ENCODE data around the gene C22orf23. TPM values are rescaled to one million over a fixed set of nuclear protein-coding genes. Genes with fewer than 3 reads are reported as not detected.

C22orf23 gene
- total and polyA plus RNA-seq, 2 of the 4 experiments (the other 2 are of a cell fraction) = 0.39 to 0.54 TPM

DNA sequence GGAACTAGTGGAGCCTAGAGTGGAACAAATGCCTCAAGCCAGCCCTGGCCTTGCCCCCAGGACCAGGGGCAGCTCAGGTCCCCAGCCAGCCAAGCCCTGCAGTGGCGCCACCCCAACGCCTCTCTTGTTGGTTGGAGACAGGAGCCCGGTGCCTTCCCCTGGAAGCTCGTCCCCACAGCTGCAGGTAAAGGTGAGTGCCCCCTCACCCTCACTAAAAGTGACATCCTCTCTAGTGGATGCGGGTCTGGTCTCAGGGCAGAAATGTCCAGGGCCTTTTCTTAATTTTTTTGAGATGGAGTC is 25.8 kb downstream of the C22orf23 start:
- ChIA-PET POLR2A (ENCODE audit: unreplicated experiment) (interaction anchor here (0.6 kb wide), 1 partner anchor 22 kb away, joined by 8 read pairs; no protein-coding TSS in a partner anchor), CTCF (no interaction called here)
- Histone ChIP-seq H2AFZ (replicated peaks; ENCODE audit: low read length, poor library complexity) (no peak overlapping the region), H2AK5ac (ENCODE audit: low read depth, low read length) (no peak overlapping the region), H4K5ac (ENCODE audit: low read depth, low read length) (no peak overlapping the region), H3K18ac (ENCODE audit: low read depth, low read length) (no peak overlapping the region), H3K9me1 (ENCODE audit: insufficient read depth, low read length) (no peaks in the 10 kb centered on the region), H2AK9ac (replicated peaks; ENCODE audit: low read depth, low read length, poor library complexity) (no peak overlapping the region), H3K4me1 (ENCODE audit: control insufficient read depth, insufficient read depth, low read length) (peaks cover 3% of the 10 kb centered on the region; the same call in 1 of the 2 replicates), H2BK20ac (ENCODE audit: low read depth, low read length) (no peak overlapping the region), H3K4me2 (ENCODE audit: low read depth, low read length) (no peak overlapping the region), H3K27me3 (ENCODE audit: control insufficient read depth, insufficient read depth, low read length) (no peaks in the 10 kb centered on the region), H3K23ac (ENCODE audit: low read depth, low read length) (no peak overlapping the region), H3K9ac (ENCODE audit: low read depth, low read length) (no peak overlapping the region), H3K27ac (ENCODE audit: insufficient read depth, low read length) (no peak overlapping the region), H4K20me1 (ENCODE audit: insufficient read depth, low read length) (peaks cover 24% of the 10 kb centered on the region), H3K79me1 (ENCODE audit: low read depth in 1 of 2, low read length in 2 of 2) (peaks cover 0 to 36% of the 10 kb centered on the region in 2 experiments; a peak in 3 of 4 replicates), H4K91ac (ENCODE audit: insufficient read depth, low read depth, low read length) (no peak overlapping the region), H2BK15ac (ENCODE audit: low read depth, low read length) (no peak overlapping the region), H3K36me3 (ENCODE audit: control insufficient read depth, insufficient read depth, low read length) (peaks cover 61% of the 10 kb centered on the region), H3K9me3 (ENCODE audit: control insufficient read depth, insufficient read depth, low read length) (no peaks in the 10 kb centered on the region), H4K8ac (ENCODE audit: low read depth in 2 of 2, low read length in 2 of 2) (no peak overlapping the region), H3K14ac (replicated peaks; ENCODE audit: low read depth, low read length) (no peak overlapping the region), H3K4ac (ENCODE audit: low read depth, low read length) (no peak overlapping the region), H3K56ac (ENCODE audit: extremely low read depth, insufficient read depth, low read length) (no peak overlapping the region), H2BK5ac (ENCODE audit: low read depth, low read length, poor library complexity, severe bottlenecking) (no peak overlapping the region), H3K4me3 (ENCODE audit: insufficient read depth, low read depth, low read length) (no peak overlapping the region), H2BK120ac (ENCODE audit: low read depth, low read length) (no peak overlapping the region)
- ATAC-seq (ENCODE audit: low read depth) (no peak), DNase-seq (no peak)
- 100% methylated on average over 2 of the region's 5 CpGs; no CpG with 5 or more reads in 1 of the 2 experiments for WGBS, 2 experiments (ENCODE audit: extremely low coverage in 2 of 2, insufficient read length in 1 of 2)
- TF ChIP-seq FOS (IDR thresholded peaks at IDR 0.05; ENCODE audit: low read depth, low read length) = no peak
- no peak for TF ChIP-seq MAZ (IDR thresholded peaks at IDR 0.05; ENCODE audit: borderline replicate concordance, low read depth, low read length)
- TF ChIP-seq BHLHE40 (IDR thresholded peaks at IDR 0.05; ENCODE audit: low read depth, low read length) = no peak
- TF ChIP-seq, protein P1, sequence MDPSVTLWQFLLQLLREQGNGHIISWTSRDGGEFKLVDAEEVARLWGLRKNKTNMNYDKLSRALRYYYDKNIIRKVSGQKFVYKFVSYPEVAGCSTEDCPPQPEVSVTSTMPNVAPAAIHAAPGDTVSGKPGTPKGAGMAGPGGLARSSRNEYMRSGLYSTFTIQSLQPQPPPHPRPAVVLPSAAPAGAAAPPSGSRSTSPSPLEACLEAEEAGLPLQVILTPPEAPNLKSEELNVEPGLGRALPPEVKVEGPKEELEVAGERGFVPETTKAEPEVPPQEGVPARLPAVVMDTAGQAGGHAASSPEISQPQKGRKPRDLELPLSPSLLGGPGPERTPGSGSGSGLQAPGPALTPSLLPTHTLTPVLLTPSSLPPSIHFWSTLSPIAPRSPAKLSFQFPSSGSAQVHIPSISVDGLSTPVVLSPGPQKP (IDR thresholded peaks at IDR 0.05; ENCODE audit: borderline replicate concordance, low read depth, low read length) = no peak
- TF ChIP-seq, protein P2, sequence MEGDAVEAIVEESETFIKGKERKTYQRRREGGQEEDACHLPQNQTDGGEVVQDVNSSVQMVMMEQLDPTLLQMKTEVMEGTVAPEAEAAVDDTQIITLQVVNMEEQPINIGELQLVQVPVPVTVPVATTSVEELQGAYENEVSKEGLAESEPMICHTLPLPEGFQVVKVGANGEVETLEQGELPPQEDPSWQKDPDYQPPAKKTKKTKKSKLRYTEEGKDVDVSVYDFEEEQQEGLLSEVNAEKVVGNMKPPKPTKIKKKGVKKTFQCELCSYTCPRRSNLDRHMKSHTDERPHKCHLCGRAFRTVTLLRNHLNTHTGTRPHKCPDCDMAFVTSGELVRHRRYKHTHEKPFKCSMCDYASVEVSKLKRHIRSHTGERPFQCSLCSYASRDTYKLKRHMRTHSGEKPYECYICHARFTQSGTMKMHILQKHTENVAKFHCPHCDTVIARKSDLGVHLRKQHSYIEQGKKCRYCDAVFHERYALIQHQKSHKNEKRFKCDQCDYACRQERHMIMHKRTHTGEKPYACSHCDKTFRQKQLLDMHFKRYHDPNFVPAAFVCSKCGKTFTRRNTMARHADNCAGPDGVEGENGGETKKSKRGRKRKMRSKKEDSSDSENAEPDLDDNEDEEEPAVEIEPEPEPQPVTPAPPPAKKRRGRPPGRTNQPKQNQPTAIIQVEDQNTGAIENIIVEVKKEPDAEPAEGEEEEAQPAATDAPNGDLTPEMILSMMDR (conservative IDR thresholded peaks at IDR 0.05; ENCODE audit: low read depth, low read length) = no peak
- TF ChIP-seq, protein P3, sequence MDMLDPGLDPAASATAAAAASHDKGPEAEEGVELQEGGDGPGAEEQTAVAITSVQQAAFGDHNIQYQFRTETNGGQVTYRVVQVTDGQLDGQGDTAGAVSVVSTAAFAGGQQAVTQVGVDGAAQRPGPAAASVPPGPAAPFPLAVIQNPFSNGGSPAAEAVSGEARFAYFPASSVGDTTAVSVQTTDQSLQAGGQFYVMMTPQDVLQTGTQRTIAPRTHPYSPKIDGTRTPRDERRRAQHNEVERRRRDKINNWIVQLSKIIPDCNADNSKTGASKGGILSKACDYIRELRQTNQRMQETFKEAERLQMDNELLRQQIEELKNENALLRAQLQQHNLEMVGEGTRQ (IDR thresholded peaks at IDR 0.05; ENCODE audit: low read depth, low read length) = no peak
- TF ChIP-seq CEBPB (IDR thresholded peaks at IDR 0.05; ENCODE audit: low read depth, low read length) = no peak
- dilution Hi-C loops (cut with HindIII; ENCODE audit: low sequenced_read_pairs, unreplicated experiment) = no loop called here
- BruUV-seq (replicated peaks) = no TSS peak
- intact Hi-C loops (cut with micrococcal nuclease) = no loop called here
- in situ Hi-C loops (cut with MboI; ENCODE audit: low sequenced_read_pairs) = no loop called here
